ENCODE data around the gene WDR41.
A peak's percentile ranks its signal among the peaks of the same experiment; 100 is the strongest.

The WDR41 gene

DNA sequence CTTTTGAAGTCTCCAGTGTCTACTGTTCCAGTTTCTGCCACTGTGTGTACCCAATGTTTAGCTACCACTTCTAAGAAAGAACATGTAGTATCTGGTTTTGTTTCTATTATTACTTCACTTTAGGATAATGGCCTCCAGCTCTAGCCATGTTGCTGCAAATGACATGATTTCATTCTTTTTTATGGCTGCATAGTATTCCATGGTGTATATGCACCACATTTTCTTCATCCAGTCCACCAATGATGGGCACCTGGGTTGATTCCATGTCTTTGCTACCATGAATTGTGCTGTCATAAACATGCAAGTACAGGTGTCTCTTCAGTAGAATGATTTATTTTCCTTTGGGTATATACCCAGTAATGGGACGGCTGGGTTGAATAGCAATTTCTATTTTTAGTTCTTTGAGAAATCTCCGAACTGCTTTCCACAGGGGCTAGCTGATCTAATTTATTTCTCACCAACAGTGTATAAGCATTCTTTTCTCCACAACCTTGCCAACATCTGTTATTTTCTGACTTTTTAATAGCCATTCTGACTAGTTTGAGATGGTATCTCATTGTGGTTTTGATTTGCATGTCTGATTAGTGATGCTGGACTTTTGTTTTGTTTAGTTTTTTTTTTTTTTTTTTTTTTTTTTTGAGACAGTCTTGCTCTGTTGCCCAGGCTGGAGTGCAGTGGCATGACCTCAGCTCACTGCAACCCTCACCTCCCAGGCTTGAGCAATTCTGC lies 68.9 kb downstream of the WDR41 start:
- no peak overlapping the region for H3K4me3 ChIP-seq (replicated peaks in 1 of 2; ENCODE audit: low read depth in 2 of 2, low read length in 2 of 2)
- TF ChIP-seq, protein P1, sequence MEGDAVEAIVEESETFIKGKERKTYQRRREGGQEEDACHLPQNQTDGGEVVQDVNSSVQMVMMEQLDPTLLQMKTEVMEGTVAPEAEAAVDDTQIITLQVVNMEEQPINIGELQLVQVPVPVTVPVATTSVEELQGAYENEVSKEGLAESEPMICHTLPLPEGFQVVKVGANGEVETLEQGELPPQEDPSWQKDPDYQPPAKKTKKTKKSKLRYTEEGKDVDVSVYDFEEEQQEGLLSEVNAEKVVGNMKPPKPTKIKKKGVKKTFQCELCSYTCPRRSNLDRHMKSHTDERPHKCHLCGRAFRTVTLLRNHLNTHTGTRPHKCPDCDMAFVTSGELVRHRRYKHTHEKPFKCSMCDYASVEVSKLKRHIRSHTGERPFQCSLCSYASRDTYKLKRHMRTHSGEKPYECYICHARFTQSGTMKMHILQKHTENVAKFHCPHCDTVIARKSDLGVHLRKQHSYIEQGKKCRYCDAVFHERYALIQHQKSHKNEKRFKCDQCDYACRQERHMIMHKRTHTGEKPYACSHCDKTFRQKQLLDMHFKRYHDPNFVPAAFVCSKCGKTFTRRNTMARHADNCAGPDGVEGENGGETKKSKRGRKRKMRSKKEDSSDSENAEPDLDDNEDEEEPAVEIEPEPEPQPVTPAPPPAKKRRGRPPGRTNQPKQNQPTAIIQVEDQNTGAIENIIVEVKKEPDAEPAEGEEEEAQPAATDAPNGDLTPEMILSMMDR (IDR thresholded peaks at IDR 0.05; ENCODE audit: low read depth, low read length) = no peak
- no peak for DNase-seq (ENCODE audit: low read depth in 2 of 2)

DNA sequence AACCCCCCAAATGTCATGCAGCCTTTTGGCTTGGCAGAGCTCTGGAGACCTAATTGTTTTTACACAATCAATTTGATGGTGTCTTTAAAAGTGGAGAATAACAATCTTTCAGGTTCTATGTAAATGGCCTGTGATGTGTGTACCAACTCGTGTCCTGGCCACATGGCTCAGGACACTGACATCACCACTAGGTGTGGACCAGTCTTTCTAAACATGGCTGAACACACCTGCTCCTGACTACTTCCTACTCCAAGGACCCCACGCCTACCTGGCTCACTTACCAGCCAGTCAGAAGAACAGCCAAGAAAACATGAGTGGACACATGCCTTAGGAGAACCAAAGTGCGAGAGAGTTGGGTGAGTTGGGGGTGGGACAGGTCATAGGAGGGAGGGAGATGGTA lies 71.2 kb downstream of the WDR41 start:
- no peak for DNase-seq (ENCODE audit: low read depth in 2 of 2)
- H3K4me3 ChIP-seq (replicated peaks in 1 of 2; ENCODE audit: low read depth in 2 of 2, low read length in 2 of 2) = no peak overlapping the region
- TF ChIP-seq, protein P1 (IDR thresholded peaks at IDR 0.05; ENCODE audit: low read depth, low read length) = no peak

DNA sequence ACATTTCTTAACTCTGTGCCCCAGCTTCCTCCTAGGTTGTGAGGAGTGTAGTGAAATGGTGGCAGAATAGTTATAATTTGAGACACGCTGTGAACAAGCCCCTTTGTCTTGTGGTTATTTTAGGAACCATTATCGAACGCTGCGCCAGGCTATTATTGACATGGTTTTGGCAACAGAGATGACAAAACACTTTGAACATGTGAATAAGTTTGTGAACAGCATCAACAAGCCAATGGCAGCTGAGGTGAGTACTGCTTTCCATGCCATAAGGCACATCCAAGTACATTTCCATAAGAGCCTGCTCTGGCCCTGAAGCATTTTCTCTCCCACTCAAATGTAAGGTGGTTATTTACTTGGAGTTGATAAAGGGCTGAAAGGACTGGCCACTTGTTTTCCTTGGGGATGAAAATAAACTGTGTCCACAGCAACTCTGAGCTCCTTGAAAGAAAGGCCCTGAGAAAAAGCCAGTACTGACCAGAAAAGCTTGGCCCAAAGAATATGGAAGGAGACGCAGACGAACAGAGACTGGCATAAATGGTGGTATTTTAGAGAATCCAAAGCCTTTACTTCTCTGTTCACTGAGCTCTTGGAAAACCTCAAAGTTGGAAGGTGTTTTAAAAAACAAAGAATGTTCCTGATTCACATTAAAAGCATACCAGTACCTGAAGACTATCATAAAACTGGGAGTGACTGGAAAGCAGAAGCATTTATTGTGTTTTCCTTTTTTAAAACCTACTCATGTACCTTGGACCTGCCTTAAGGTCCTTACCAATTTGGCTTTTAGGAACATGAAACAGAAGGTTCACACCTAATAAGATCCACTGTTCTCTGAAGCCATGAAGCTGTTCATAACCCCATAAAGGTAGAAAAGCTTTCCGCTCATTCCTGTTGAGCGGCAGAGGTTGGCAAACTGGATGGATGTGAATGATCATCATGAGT lies 72.2 kb downstream of the WDR41 start:
- H3K4me3 ChIP-seq (replicated peaks in 1 of 2; ENCODE audit: low read depth in 2 of 2, low read length in 2 of 2) = no peak overlapping the region
- DNase-seq (ENCODE audit: low read depth in 2 of 2) = no peak

DNA sequence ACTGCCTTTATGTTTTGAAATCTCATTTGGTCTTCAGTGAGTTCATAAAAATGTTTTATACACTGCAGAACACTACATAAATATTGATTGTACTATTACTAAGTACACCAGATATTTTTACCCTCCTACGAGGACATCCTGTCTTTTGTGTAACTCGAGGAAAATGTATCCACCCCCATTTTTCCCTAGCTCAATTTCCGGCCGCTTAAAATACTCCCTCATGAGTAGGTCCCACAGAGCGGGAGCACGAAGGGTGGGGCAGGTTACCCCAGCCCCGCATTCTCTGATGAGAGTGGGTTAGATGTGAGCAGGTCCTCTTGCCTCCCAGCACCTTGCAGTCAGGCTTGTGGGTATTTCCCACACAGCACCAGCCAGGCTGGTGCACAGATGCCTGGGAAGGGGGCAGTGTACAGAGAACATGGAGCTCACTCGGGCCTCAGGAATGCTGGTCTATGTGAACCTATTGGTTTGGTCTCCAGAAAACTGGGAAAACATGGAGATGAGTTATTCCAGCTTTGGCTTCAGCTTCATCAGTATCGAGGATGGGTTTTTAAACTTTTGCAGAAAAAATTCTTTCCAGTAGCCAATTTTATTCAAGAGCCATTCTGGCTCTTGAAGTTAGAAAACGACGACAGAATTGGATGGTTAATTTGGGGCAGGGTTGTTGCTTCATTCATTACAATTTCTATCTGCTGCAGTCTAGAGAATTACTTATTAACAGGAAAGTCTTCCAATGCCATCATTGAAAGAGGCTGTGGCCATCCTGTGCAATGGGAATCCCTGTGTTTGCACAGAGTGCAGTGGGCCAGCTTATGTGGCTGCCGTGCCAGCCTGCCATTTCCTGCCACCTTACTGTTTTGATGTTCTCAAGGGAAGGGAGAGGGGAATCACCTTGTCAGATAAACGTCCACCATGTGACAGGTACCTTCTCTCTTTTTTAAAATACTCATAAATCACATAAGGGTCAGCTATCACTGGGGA lies 73.2 kb downstream of the WDR41 start:
- TF ChIP-seq, protein P1 (IDR thresholded peaks at IDR 0.05; ENCODE audit: low read depth, low read length) = no peak

More for the DNA sequence above, 72.2 kb downstream of the WDR41 start:
- TF ChIP-seq, protein P1 (IDR thresholded peaks at IDR 0.05; ENCODE audit: low read depth, low read length) = no peak

DNA sequence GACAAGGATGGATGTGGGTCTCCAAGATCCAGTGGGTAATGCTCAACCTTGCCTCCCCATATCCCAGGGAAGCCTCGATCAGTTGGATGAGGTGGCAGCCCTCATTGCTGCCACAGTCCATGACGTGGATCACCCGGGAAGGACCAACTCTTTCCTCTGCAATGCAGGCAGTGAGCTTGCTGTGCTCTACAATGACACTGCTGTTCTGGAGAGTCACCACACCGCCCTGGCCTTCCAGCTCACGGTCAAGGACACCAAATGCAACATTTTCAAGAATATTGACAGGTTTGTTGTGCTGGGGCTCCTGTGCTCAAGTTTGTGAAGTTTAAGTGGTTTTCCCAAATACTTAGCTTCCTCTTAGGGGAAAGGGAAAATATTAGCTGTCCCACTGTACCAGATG lies 74.0 kb downstream of the WDR41 start:
- TF ChIP-seq, protein P1 (IDR thresholded peaks at IDR 0.05; ENCODE audit: low read depth, low read length) = no peak
- H3K4me3 ChIP-seq (replicated peaks in 1 of 2; ENCODE audit: low read depth in 2 of 2, low read length in 2 of 2) = no peak overlapping the region
- peak in 1 of 2 donors; percentile 37 for DNase-seq (ENCODE audit: low read depth in 2 of 2)

More for the DNA sequence above, 73.2 kb downstream of the WDR41 start:
- DNase-seq (ENCODE audit: low read depth in 2 of 2) = peak in 1 of 2 donors; percentile 72
- no peak overlapping the region for H3K4me3 ChIP-seq (replicated peaks in 1 of 2; ENCODE audit: low read depth in 2 of 2, low read length in 2 of 2)

DNA sequence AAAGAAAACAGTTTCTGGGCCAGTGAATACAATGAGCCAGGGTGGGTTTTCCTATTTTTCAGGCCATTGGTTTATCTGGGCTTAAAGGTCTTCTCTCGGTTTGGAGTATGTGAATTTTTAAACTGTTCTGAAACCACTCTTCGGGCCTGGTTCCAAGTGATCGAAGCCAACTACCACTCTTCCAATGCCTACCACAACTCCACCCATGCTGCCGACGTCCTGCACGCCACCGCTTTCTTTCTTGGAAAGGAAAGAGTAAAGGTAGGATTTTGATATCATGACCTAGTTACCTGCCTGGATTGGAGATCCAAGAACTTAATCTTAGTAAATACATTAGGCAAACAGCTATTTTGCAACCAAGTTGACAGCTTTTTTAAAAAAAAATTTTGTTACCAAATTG lies 79.1 kb downstream of the WDR41 start:
- no peak for DNase-seq (ENCODE audit: low read depth in 2 of 2)
- H3K4me3 ChIP-seq (replicated peaks in 1 of 2; ENCODE audit: low read depth in 2 of 2, low read length in 2 of 2) = no peak overlapping the region
- TF ChIP-seq, protein P1 (IDR thresholded peaks at IDR 0.05; ENCODE audit: low read depth, low read length) = no peak

Data from cardiac fibroblast (primary cell).